ENCODE measurements around the gene USP35.
"Not testable (repeated sequence)": the region's sequence is repeated elsewhere in the genome, so short reads cannot be mapped to it uniquely, and the experiment has no call there.

USP35 gene

DNA sequence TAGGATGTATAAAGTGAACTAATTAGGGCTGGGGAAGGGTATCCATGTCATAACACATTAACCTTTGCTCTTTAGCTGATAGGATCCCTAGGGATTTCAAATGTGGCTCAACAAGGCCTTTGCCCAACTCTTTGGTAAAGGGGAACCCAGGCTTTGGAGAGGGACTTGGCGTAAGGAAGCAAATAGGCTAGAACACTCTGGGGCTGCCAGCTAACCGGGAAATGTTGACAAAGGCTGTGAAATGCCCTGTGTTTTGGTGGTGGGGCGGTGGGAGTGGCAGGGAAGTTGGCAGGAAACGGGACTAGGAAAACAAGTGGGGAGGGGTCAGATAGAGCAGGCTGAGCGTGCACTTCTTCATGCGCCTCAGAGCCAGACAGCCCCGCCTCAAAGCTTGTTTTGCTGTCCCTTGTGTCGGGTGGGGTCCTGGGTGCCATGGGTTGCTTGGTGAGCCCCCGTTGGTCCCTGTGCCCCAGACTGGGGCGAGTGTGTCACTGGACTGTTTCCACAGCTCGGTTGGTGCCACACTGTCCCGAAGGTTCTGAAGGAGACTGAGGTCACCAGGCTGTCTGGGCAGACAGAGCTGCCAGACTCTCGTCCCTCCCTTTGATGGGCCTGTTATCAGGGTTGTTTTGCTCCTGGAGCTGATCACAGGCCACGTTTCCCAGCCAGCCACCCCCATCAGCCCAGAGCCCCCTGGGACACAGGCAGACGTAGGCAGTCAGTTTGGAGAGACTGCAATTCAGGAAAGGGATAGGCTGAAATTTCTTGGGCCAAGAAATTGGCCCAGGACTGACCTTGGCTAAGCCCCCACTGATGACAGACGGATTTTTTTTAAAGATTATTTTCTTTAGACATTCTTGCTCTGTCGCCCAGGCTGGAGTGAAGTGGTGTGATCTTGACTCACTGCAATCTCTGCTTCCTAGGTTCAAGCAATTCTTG lies 19.9 kb upstream of the USP35 start:
- DNase-seq (ENCODE audit: low read depth) = peak; percentile 86
- no peak overlapping the region for H3K4me3 ChIP-seq (ENCODE audit: low read depth, low read length)

DNA sequence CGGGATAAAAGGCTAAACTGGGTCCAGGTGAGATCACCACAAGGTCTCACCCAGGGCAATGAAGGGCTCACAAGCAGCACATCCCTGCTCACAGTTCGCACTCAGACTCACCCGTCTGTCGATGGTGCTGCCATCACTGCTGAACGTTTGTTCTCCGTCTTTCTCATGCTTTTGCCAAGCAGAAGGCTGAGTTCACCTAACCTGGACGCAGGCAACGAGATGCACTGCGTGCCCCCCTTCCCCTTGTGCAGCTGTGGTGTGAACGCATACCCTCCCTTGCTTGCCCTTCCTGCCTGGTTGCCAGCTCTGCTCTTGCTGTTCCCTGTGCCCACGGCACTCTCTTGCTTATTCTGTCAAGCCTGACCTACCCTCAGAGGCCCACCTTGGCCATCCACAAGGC lies 18.3 kb upstream of the USP35 start:
- no peak overlapping the region for H3K4me3 ChIP-seq (ENCODE audit: low read depth, low read length)
- no peak for DNase-seq (ENCODE audit: low read depth)

DNA sequence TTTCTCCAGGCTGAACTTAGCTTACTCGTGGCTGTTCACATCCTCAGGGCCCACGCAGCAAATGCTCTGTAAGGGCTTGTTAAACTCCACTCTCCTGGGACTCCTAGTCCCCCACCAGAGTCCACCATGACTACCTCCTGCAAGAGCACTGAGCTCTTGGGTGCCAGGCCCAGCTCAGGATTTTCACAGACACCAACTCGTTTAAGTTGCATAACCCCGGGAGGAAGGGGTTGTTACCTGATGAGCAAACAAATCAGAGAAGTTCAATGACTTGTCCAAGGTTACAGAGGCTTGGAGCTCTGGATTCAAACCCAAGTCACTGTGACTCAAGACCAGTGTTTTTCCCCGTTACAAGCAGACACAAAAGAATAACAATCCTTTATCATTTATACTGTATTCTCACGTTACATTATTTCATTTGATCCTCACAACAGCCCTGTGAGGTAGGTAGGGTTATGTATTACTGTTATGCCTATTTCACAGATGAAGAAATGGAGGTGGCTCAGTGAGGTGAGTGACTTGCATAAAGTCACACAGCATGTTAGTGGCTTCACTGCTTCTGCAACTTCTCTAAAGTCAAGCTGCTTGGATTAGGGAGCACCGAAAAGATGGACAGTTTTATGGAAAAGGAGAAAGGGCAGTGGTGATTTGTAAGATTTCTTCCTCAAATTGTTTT lies 17.7 kb upstream of the USP35 start:
- no peak for DNase-seq (ENCODE audit: low read depth)
- H3K4me3 ChIP-seq (ENCODE audit: low read depth, low read length) = no peak overlapping the region

DNA sequence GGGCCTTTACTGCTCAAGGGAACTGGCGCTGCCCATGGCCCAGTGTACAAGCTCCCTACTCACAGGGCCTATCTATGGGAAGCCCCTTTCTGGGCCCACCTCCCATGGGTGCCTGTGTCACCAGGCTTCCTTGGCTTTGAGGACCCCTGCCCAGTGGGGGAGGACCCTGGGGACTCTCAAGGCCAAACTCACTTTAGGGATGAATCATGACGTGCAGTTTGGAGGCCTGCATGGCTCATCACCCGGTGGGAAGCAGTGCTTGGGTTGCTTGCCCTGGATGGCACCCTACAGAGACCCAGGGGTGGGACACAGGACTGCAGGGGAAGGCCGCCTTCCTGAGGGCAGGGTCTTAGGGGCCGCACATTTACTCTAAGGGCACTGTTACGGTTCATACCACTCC lies 16.8 kb upstream of the USP35 start:
- no peak for DNase-seq (ENCODE audit: low read depth)
- no peak overlapping the region for H3K4me3 ChIP-seq (ENCODE audit: low read depth, low read length)

DNA sequence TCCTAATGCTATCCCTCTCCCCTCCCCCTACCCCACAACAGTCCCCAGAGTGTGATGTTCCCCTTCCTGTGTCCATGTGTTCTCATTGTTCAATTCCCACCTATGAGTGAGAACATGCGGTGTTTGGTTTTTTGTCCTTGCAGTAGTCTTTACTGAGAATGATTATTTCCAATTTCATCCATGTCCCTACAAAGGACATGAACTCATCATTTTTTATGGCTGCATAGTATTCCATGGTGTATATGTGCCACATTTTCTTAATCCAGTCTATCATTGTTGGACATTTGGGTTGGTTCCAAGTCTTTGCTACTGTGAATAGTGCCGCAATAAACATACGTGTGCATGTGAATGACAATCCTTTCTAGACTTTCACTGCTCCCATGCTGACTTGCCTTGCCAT lies 12.9 kb upstream of the USP35 start:
- H3K4me3 ChIP-seq (ENCODE audit: low read depth, low read length); DNase-seq (ENCODE audit: low read depth): not testable (repeated sequence)

DNA sequence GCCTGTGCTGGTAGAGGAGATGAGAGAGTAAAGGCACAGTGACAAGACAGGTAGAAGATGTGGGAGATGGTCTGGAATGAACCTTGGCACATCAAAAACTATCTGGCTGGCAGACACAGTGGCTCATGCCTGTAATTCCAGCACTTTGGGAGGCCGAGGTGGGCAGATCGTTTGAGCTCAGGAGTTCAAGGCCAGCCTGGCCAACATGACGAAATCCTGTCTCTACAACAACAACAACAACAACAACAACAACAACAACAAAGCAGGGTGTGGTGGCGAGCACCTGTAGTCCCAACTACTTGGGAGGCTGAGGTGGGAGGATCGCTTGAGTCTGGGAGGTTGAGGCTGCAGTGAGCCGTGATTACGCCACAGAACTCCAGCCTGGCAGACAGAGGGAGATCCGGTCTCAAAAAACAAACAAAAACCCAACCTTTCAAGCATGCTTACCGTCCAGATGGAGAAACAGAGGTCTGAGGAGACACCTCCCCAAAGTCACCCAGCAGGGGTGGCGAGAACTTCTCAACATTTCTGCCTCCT lies 12.0 kb upstream of the USP35 start:
- DNase-seq (ENCODE audit: low read depth) = no peak
- H3K4me3 ChIP-seq (ENCODE audit: low read depth, low read length) = no peak overlapping the region

DNA sequence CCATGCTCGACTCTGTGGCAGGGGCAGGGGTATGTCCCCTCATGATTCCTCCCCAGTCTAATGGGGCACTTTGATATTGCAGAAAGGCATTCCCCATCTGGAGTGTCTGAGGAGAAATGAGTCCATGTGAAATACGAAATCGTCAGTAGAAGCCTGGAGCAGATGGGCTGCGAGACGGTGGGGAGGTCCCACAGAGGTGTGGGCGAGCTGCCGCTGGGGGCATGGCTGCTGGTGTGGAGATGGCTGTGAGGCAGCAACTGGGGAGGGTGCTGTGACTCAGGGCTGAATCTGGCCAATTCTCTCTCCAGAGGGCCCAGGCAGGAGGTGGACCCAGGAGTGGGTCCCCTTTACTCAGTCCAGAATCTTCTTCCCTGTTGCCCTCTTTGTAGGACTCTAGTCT lies 11.5 kb upstream of the USP35 start:
- no peak for DNase-seq (ENCODE audit: low read depth)
- H3K4me3 ChIP-seq (ENCODE audit: low read depth, low read length) = no peak overlapping the region

DNA sequence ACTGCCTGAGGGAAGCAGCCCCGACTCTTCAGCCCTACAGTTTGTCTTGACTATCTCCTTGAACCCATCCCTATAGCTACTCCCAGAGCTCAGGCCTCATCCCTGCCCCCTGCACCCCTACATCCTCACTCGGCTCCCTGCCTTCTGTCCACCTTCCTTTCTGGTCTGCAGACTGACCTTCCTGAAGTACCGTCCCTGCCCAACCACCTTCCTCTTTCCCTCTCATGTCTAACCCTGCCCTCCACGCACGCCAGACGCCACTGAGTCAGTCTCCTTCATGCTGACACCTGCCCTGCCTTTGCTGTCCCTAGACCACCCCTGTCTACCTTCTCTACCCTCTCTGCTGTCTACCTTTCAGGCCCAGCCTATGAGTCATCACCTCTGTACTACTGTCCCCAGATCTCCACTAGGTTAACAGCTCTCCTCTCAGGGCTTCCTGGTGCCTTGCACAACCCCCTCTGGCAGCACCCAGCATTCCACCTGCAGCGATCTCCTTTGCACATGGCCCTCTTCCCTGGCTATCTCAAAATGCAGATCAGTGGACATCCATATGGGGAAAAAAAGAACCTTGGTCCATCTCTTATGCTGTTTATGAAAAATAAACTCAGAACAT lies 9.2 kb upstream of the USP35 start:
- no peak overlapping the region for H3K4me3 ChIP-seq (ENCODE audit: low read depth, low read length)
- no peak for DNase-seq (ENCODE audit: low read depth)

DNA sequence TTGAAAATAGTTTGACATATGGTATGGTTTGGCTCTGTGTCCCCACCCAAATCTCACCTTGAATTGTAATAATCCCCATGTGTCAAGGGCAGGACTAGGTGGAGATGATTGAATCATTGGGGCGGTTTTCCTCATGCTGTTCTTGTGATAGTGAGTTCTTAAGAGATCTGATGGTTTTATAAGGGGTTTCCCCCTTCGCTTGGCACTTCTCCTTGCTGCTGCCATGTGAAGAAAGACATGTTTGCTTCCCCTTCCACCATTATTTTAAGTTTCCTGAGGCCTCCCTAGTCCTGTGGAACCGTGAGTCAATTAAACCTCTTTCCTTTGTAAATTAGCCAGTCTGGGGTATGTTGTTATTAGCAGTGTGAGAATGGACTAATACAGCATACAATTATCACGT lies 8.0 kb upstream of the USP35 start:
- DNase-seq (ENCODE audit: low read depth) = no peak
- no peak overlapping the region for H3K4me3 ChIP-seq (ENCODE audit: low read depth, low read length)

DNA sequence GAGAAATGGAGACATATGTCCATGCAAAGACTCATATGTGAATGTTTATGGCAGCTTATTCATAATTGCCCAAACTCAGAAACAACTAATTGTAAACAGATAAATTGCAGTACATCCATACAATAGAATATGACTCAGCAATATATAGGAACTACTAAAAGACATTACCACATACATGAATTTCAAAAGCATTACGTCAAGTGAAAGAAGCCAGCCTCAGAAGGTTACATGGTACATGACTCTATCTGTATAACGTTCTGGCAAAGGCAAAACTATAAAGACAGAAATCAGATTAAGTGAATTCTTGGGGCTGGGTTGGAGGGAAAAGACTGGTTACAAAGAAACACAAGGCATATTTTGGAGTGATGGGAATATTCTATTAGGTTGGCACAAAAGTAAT lies 7.5 kb upstream of the USP35 start:
- DNase-seq (ENCODE audit: low read depth) = no peak
- no peak overlapping the region for H3K4me3 ChIP-seq (ENCODE audit: low read depth, low read length)

DNA sequence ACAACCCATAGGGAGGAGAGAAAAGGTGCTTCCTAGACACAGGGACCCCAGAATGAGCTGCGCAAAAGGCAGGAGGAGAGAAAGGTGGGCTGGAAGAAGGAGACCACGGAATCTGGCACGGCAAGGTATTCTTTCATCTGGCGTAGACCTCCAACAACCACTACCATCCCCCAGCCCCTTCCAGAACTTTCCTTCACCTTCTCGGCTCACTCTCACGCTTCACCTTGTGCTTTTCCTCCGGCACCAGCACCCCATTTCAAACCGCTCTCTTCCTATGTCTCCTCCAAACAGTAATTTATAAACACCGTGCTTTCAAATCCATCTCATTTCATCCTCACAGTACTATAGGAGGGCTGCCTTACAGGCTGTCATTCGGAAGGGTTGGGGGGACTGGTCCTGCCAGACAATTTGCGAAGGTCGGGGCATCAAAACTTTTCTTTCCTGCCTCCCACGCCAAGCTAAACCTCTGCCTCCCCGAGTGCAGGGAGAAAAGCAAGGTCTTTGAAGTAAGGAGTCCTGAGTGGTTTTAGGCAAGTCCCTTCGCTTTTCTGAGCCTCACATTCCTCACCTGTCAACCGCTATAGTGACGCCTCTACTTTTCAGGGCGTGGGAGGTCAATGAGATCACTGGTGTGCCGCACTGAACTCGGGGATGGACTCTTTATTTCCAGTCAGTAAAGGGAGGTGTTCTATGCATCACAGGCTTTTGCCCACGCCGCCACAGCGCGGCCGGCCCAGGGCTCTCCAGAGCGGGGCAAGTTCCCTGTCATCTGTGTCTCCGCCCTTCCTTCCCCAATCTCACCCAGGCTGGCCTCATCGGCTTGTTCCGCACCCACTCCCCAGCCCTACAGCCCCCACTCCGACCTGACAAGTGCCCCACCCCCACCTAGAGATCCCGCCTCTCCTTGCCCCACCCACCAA lies 1.1 kb upstream of the USP35 start:
- DNase-seq (ENCODE audit: low read depth) = no peak
- peak overlapping the region; percentile 86 for H3K4me3 ChIP-seq (ENCODE audit: low read depth, low read length)

DNA sequence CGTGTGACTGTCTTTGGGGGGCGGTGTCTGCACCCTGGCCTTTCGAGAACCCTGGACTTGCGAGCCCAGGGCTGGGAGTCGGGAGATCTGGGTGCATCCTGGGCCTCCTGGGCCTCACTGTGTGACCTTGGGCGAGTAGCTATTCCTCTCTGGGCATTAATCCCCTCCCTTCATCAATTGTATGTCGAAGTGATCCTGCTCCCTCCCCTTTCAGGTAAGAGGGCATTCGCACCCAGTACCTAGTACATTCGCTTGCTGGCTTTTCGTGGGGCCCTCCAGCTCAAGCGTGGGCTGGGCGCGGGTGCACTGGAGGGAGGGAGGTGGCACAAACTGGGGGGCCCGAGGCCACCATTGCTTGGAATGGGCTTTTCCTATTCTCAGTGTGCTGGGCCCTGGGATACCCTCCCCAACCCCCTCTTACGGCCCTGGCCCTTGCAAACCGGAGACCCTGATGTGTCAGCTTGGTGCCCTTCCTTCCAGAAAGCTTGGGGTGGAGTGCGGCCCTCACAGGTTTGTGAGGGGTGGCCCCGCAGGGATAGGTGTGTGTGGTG lies 530 bp downstream of the USP35 start:
- peak overlapping the region; percentile 86 for H3K4me3 ChIP-seq (ENCODE audit: low read depth, low read length)
- no peak for DNase-seq (ENCODE audit: low read depth)

DNA sequence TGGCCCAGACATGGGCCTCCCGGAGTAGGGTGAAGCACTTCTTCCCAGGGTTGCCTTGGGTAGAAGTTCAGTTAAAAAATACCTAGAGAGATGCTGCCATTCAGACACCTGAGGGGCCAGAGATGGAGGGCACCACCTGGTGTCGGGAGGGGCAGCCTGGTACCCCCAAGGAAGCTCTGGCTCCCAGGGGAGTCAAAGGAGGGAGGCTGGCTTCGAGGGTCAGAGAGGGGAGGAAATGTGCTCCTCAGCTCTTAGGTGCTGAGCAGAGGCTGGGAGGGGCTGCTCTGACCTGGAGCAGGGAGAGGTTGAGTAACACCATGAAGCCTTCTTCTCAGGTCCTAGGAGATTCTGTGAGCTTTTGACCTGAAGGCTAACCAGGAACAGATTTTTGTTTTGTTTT lies 1.1 kb downstream of the USP35 start:
- no peak for DNase-seq (ENCODE audit: low read depth)
- H3K4me3 ChIP-seq (ENCODE audit: low read depth, low read length) = peak overlapping the region; percentile 86

DNA sequence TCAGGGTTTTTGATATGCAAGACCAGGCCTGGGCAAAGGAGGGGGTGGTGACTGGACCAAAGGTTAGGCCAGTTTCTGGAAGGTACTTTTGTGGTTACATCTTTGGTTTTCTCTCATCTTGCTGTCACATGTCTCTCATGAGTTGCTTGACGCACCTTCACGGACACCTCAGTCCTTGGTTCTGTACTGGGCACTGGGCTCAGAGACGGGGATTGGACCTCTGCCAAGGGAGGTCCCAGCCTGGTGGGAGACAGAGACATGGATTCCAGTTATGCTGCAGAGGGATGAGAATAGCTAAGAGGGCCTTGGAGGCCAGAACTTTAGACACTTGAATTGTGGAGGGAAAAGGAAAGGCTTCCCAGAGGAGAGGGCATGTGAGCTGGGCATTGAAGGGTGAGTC lies 1.7 kb downstream of the USP35 start:
- no peak for DNase-seq (ENCODE audit: low read depth)
- no peak overlapping the region for H3K4me3 ChIP-seq (ENCODE audit: low read depth, low read length)

DNA sequence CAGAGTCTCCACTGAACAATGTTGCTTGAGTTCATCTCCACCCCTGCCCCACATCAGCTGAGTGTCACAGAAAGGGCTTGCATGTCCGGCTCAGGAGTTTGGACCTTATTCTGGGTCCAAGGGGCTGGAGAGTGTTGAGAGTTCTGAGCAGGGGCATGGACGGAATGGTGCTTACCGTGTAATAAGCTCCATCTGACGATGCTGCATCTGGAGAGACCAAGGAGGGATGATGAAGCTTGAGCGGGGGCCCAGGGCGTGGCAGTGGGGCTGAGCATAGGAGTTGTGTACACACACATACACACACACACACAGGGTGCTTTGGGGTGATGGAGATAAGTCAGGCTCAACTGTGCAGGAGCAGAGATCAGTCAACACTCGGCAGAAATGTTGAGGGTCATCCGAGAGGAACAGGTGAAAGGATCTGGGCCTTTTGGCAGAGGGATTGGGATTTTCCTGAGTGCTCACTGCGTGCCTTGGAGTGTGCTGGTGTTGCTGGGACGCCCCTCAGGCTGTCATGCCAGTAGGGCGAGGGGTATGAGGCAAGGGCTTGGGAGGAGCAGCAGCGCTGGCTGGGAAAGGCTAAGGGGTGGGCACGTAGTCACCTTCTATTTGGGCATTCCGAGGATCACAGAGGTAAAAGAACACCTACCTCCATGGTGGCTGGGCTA lies 2.3 kb downstream of the USP35 start:
- H3K4me3 ChIP-seq (ENCODE audit: low read depth, low read length) = no peak overlapping the region
- no peak for DNase-seq (ENCODE audit: low read depth)

DNA sequence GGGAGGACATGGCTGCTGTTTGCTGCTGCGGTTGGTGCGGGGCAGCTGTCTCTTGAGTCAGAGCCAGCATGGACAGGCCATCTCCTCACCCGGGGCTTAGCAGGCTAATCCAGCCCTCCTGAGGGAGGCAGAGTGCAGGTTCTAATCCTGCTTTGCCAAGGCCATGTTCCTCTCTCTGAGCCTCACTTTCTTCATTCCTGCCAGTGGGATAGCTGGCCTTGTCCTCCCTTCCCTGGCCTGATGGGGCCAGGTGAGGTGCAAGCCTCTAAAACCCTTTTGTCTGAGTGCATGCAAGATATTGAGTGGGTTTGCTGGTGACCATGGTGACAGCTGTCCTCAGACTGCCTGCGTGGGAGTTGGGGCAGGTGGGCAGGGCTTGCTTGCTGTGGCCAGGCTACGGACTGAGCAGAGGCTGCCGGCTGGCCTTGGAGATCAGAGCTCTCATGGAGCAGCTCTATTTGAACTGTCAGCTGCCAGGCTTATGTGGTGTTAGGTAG lies 3.6 kb downstream of the USP35 start:
- H3K4me3 ChIP-seq (ENCODE audit: low read depth, low read length) = no peak overlapping the region
- no peak for DNase-seq (ENCODE audit: low read depth)

DNA sequence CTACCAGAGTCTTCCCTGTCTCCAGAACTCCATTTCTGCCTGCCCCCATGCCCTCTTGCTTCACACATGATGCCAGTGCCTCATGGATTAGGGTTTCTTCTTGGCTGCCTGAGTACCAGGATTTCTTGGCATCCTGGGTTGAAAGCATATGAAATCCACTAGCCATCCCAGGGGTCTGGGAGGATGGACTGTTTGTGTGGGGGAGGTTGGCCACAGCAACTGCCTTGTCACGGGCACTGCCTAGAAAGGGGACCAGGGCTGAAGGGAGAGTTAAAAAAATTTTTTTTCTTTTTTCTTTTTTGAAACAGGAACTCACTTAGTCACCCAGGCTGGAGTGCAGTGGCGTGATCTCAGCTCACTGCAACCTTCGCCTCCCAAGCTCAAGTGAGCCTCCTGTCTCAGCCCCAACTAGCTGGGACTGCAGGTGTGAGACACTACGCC lies 4.2 kb downstream of the USP35 start:
- H3K4me3 ChIP-seq (ENCODE audit: low read depth, low read length) = no peak overlapping the region
- DNase-seq (ENCODE audit: low read depth) = no peak

DNA sequence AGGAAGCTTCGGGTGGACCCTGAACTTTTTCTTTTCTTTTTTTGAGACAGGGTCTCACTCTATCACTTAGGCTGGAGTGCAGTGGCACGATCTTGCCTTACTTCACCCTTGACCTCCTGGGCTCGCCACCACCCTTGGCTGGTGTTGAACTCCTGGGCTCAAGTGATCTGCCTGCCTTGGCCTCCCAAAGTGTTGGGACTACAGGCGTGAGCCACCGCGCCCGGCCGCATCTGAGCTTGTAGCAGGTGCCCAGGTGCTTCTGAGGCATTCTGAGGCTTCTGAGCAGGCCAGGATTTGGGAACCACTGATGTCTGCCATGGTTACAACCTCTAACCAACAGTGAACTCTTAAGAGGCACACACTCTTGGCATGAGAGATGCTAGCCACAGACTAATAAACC lies 5.1 kb downstream of the USP35 start:
- no peak overlapping the region for H3K4me3 ChIP-seq (ENCODE audit: low read depth, low read length)

More for the DNA sequence above, 5.1 kb downstream of the USP35 start:
- DNase-seq (ENCODE audit: low read depth) = no peak
